Ishikawa (cell line): ENCODE results near the gene MVK.

Experiments
- CEBPB ChIP-seq: IDR thresholded peaks from 2 replicates; pipeline ENCODE4 v1.6.1; 2012
- CREB1 ChIP-seq: IDR thresholded peaks from 2 replicates; pipeline ENCODE4 v1.6.1; 2012; ENCODE audit warnings: low read depth
- EGR1 ChIP-seq: IDR thresholded peaks from 2 replicates; pipeline ENCODE4 v1.6.1; 2012
- EP300 ChIP-seq: IDR thresholded peaks from 2 replicates; pipeline ENCODE4 v1.6.1; 2012; ENCODE audit warnings: borderline replicate concordance
- FOXM1 ChIP-seq: IDR thresholded peaks from 2 replicates; pipeline ENCODE4 v1.6.1; 2012; ENCODE audit warnings: low read depth, borderline replicate concordance
- MAX ChIP-seq: IDR thresholded peaks from 2 replicates; pipeline ENCODE4 v1.6.1; 2012
- NFIC ChIP-seq: IDR thresholded peaks from 2 replicates; pipeline ENCODE4 v1.6.1; 2012
- RAD21 ChIP-seq: IDR thresholded peaks from 2 replicates; pipeline ENCODE4 v1.6.1; 2012; ENCODE audit warnings: low read depth
- TAF1 ChIP-seq: IDR thresholded peaks from 2 replicates; pipeline ENCODE4 v1.6.1; 2012; ENCODE audit warnings: low read depth, mild to moderate bottlenecking
- TCF12 ChIP-seq: IDR thresholded peaks from 2 replicates; pipeline ENCODE4 v1.6.1; 2012; ENCODE audit warnings: low read depth
- TEAD4 ChIP-seq: IDR thresholded peaks from 2 replicates; pipeline ENCODE4 v1.6.1; 2012
- YY1 ChIP-seq: IDR thresholded peaks from 2 replicates; pipeline ENCODE4 v1.6.1; 2012; ENCODE audit warnings: low read depth
- ZBTB7A ChIP-seq: IDR thresholded peaks from 2 replicates; pipeline ENCODE4 v1.6.1; 2012; ENCODE audit warnings: low read depth
- TF ChIP-seq, protein P1 (sequence below): IDR thresholded peaks from 2 replicates; pipeline ENCODE4 v1.6.1; 2012; ENCODE audit warnings: low read depth, mild to moderate bottlenecking
- TF ChIP-seq, protein P2 (sequence below): IDR thresholded peaks from 2 replicates; pipeline ENCODE4 v1.6.1; 2012

MVK gene

DNA sequence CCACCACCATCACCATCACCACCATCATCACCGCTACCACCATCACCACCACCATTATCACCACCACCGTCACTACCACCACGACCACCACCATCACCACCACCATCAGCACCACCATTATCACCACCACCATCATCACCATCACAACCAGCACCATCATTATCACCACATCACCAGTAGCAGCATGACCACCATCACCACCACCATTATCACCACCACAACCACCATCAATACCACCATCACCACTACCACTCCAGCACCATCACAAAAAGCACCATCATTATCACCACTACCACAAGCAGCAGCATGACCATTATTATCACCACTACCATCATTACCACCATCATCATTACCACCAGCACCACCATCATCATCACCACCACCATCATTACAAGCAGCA lies 62.1 kb downstream of the MVK start:
- TF ChIP-seq TCF12 = no peak
- TF ChIP-seq FOXM1 = no peak
- TF ChIP-seq YY1 = no peak
- TF ChIP-seq CEBPB = no peak
- TF ChIP-seq, protein P1, sequence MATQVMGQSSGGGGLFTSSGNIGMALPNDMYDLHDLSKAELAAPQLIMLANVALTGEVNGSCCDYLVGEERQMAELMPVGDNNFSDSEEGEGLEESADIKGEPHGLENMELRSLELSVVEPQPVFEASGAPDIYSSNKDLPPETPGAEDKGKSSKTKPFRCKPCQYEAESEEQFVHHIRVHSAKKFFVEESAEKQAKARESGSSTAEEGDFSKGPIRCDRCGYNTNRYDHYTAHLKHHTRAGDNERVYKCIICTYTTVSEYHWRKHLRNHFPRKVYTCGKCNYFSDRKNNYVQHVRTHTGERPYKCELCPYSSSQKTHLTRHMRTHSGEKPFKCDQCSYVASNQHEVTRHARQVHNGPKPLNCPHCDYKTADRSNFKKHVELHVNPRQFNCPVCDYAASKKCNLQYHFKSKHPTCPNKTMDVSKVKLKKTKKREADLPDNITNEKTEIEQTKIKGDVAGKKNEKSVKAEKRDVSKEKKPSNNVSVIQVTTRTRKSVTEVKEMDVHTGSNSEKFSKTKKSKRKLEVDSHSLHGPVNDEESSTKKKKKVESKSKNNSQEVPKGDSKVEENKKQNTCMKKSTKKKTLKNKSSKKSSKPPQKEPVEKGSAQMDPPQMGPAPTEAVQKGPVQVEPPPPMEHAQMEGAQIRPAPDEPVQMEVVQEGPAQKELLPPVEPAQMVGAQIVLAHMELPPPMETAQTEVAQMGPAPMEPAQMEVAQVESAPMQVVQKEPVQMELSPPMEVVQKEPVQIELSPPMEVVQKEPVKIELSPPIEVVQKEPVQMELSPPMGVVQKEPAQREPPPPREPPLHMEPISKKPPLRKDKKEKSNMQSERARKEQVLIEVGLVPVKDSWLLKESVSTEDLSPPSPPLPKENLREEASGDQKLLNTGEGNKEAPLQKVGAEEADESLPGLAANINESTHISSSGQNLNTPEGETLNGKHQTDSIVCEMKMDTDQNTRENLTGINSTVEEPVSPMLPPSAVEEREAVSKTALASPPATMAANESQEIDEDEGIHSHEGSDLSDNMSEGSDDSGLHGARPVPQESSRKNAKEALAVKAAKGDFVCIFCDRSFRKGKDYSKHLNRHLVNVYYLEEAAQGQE = no peak
- TF ChIP-seq ZBTB7A = no peak
- TF ChIP-seq NFIC = no peak
- TF ChIP-seq RAD21 = no peak
- TF ChIP-seq CREB1 = no peak
- no peak for TF ChIP-seq MAX
- no peak for TF ChIP-seq TEAD4
- no peak for TF ChIP-seq TAF1
- TF ChIP-seq EP300 = no peak
- TF ChIP-seq, protein P2, sequence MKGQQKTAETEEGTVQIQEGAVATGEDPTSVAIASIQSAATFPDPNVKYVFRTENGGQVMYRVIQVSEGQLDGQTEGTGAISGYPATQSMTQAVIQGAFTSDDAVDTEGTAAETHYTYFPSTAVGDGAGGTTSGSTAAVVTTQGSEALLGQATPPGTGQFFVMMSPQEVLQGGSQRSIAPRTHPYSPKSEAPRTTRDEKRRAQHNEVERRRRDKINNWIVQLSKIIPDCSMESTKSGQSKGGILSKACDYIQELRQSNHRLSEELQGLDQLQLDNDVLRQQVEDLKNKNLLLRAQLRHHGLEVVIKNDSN = no peak
- no peak for TF ChIP-seq EGR1

DNA sequence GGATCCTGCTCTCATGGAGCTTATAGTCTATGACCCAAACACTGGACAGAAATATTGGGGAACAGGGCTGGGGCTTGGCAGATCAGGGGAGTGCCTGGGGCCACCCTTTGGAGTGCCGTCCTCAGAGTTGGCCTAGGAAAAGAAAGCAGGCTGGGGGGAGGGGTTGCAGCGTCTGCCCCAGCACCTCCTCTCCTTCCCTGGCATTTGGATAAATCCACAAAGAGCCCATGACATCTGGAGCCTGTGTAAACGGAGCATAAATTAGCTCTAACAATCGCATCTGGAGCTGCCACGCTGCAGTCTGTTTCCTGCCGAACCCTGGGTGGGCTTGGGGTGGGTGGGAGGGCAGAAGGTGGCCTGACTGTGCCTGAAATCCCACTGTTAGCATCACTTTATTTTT lies 63.8 kb downstream of the MVK start:
- no peak for TF ChIP-seq ZBTB7A
- no peak for TF ChIP-seq RAD21
- TF ChIP-seq CEBPB = no peak
- TF ChIP-seq EP300 = no peak
- TF ChIP-seq TCF12 = no peak
- no peak for TF ChIP-seq EGR1
- TF ChIP-seq, protein P1 = no peak
- TF ChIP-seq YY1 = no peak
- TF ChIP-seq, protein P2 = no peak
- no peak for TF ChIP-seq MAX

GRCh38 chr12:109637996-109638395 lies 64.4 kb downstream of the MVK start:
- TF ChIP-seq NFIC (no peak), CREB1 (no peak)

DNA sequence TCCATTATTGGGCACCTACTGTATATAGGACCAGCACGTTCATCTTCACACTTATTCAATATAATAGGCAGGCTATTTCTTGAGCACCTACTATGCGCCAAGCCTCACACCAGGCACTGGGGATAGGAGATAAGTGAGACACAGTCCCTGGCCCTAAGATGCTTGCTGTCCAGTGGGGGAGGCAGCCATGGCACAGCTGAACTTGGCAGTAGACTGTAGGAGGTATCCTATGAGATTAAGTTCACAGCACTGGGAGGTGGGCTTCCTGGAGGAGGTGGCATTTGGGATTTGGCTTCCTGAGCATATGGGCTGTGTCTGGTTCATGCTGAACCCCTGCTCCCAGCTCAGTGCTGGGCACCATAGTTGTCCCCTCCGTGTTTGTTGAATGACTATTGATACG lies 65.1 kb downstream of the MVK start:
- TF ChIP-seq, protein P2 = no peak
- TF ChIP-seq YY1 (no peak), TAF1 (no peak), EP300 (no peak), TEAD4 (no peak), CREB1 (no peak), FOXM1 (no peak), NFIC (no peak), CEBPB (no peak), ZBTB7A (no peak), TCF12 (no peak), EGR1 (no peak), RAD21 (no peak), MAX (no peak)

DNA sequence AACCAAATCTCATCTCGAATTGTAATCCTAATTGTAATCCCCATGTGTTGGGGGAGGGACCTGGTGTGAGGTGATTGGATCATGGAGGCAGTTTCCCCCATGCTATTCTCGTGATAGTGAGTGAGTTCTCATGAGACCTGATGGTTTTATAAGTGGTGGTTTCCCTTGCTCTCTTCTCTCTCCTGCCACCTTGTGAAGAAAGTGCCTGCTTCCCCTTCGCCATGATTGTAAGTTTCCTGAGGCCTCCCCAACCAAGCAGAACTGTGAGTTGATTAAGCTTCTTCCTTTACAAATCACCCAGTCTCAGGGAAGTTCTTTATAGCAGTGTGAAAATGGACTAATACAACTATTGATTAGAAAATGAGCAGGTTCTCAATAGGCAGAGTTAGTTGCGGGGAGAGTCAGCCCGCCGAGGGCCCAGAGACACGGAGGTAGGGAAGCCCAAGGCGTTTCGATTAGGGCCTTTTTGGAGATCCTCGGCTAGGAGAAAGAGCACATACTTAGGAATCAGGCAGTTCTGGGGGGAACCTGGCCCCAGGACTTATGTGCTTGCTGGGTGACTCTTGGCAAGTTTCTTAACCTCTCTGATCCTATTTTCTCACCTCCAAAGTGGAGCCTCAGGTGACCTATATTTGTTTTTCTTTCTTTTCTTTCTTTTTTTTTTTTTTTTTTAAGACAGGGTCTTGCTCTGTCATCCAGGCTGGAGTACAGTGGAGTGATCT lies 65.7 kb downstream of the MVK start:
- TF ChIP-seq MAX (no peak), ZBTB7A (no peak), FOXM1 (no peak), RAD21 (no peak), NFIC (no peak), CEBPB (no peak), CREB1 (no peak), TAF1 (no peak), EP300 (no peak), EGR1 (no peak), TEAD4 (no peak), YY1 (no peak)
- TF ChIP-seq, protein P2 = no peak
- TF ChIP-seq, protein P1 = no peak
